Mesenchymal stem cell (in vitro differentiated cells and primary cell): Measurements from ENCODE around the gene CAMTA1.

ENCODE experiments used
- DNase-seq: peaks from one replicate; pipeline ENCODE4 v3.0.0-alpha.2; 2013
- H2AFZ ChIP-seq: one replicate; pipeline ENCODE4 v1.6.1; 2013; ENCODE audit warnings: low read depth, mild to moderate bottlenecking, control low read depth, inconsistent platforms, low read length, moderate library complexity
- H2AK5ac ChIP-seq: 2 replicates; pipeline ENCODE4 v1.6.1; 2013; ENCODE audit warnings: low read length, moderate library complexity, mild to moderate bottlenecking, inconsistent platforms; ENCODE audit not compliant: severe bottlenecking
- H2BK120ac ChIP-seq: one replicate; pipeline ENCODE4 v1.6.1; 2013; ENCODE audit warnings: low read depth, mild to moderate bottlenecking, inconsistent platforms, low read length, moderate library complexity
- H2BK12ac ChIP-seq, 2 experiments: one replicate each; pipeline ENCODE4 v1.6.1; 2013; ENCODE audit warnings: inconsistent platforms in 2 of 2, low read length in 2 of 2, mild to moderate bottlenecking in 2 of 2, moderate library complexity in 2 of 2, control low read depth in 1 of 2
- H2BK15ac ChIP-seq: one replicate; pipeline ENCODE4 v1.6.1; 2013; ENCODE audit warnings: mild to moderate bottlenecking, low read depth, inconsistent platforms; ENCODE audit not compliant: poor library complexity, severe bottlenecking
- H2BK5ac ChIP-seq: 2 replicates; pipeline ENCODE4 v1.6.1; 2013; ENCODE audit warnings: low read depth, mild to moderate bottlenecking, low read length, control low read depth, inconsistent platforms; ENCODE audit not compliant: poor library complexity, severe bottlenecking
- H3K14ac ChIP-seq, 2 experiments: one replicate each; pipeline ENCODE4 v1.6.1; 2013; ENCODE audit warnings: inconsistent platforms in 2 of 2, low read length in 2 of 2, control low read depth in 1 of 2, mild to moderate bottlenecking in 1 of 2, moderate library complexity in 1 of 2
- H3K18ac ChIP-seq, 2 experiments: one replicate each; pipeline ENCODE4 v1.6.1; 2013; ENCODE audit warnings: inconsistent platforms in 2 of 2, low read length in 2 of 2, control low read depth in 1 of 2, low read depth in 1 of 2, mild to moderate bottlenecking in 1 of 2
- H3K23ac ChIP-seq, 2 experiments: one replicate each; pipeline ENCODE4 v1.6.1; 2013; ENCODE audit warnings: inconsistent platforms in 2 of 2, low read length in 2 of 2, mild to moderate bottlenecking in 2 of 2, moderate library complexity in 2 of 2, control low read depth in 1 of 2
- H3K27ac ChIP-seq: 2 replicates; pipeline ENCODE4 v1.5.1; 2013; ENCODE audit warnings: mild to moderate bottlenecking, moderate library complexity, low read length, control low read depth, inconsistent platforms; ENCODE audit not compliant: poor library complexity, severe bottlenecking
- H3K27me3 ChIP-seq, 2 experiments: 2 replicates each; pipeline versions ENCODE4 v1.6.1 to v1.7.0; 2013; ENCODE audit warnings: low read length in 2 of 2, mild to moderate bottlenecking in 2 of 2, moderate library complexity in 2 of 2, control low read depth in 1 of 2, inconsistent platforms in 1 of 2; ENCODE audit not compliant: control insufficient read depth in 1 of 2, insufficient read depth in 1 of 2
- H3K36me3 ChIP-seq, 2 experiments: 2 replicates each; pipeline versions ENCODE4 v1.6.1 to v1.7.0; 2013; ENCODE audit warnings: low read length in 2 of 2, control low read depth in 1 of 2, inconsistent platforms in 1 of 2, low read depth in 1 of 2, mild to moderate bottlenecking in 1 of 2; ENCODE audit not compliant: insufficient read depth in 2 of 2, control insufficient read depth in 1 of 2
- H3K4ac ChIP-seq, 2 experiments: one replicate each; pipeline ENCODE4 v1.6.1; 2013; ENCODE audit warnings: inconsistent platforms in 2 of 2, low read length in 2 of 2, mild to moderate bottlenecking in 2 of 2, moderate library complexity in 2 of 2, control low read depth in 1 of 2, low read depth in 1 of 2
- H3K4me1 ChIP-seq: 2 replicates; pipeline ENCODE4 v1.6.1; 2013; ENCODE audit warnings: low read depth, low read length, control low read depth; ENCODE audit not compliant: control insufficient read depth, insufficient read depth
- H3K4me2 ChIP-seq: 2 replicates; pipeline ENCODE4 v1.6.1; 2013; ENCODE audit warnings: low read length, mild to moderate bottlenecking, inconsistent platforms; ENCODE audit not compliant: poor library complexity, severe bottlenecking
- H3K4me3 ChIP-seq, 2 experiments: 2 replicates each; pipeline versions ENCODE4 v1.5.1 to v1.7.0; 2013; ENCODE audit warnings: low read length in 2 of 2, mild to moderate bottlenecking in 2 of 2, control low read depth in 1 of 2, low read depth in 1 of 2; ENCODE audit not compliant: insufficient read depth in 1 of 2
- H3K79me1 ChIP-seq: replicated peaks from 2 replicates; pipeline ENCODE4 v1.6.1; 2013; ENCODE audit warnings: mild to moderate bottlenecking, control low read depth, low read length, inconsistent platforms; ENCODE audit not compliant: poor library complexity, severe bottlenecking
- H3K9ac ChIP-seq: 2 replicates; pipeline ENCODE4 v1.7.0; 2013; ENCODE audit warnings: mild to moderate bottlenecking, low read length, moderate library complexity
- H3K9me3 ChIP-seq: 2 replicates; pipeline ENCODE4 v1.7.0; 2013; ENCODE audit warnings: mild to moderate bottlenecking, low read length; ENCODE audit not compliant: control insufficient read depth
- H4K8ac ChIP-seq: one replicate; pipeline ENCODE4 v1.6.1; 2013; ENCODE audit warnings: inconsistent platforms, mild to moderate bottlenecking, low read length, moderate library complexity
- H4K91ac ChIP-seq: one replicate; pipeline ENCODE4 v1.6.1; 2013; ENCODE audit warnings: mild to moderate bottlenecking, low read length, inconsistent platforms
- WGBS: methylation state at CpG from one replicate; pipeline ENCODE4 v1.1.7; 2013; ENCODE audit warnings: mixed read lengths; 5-methylcytosine and 5-hydroxymethylcytosine counted together

The CAMTA1 gene

DNA sequence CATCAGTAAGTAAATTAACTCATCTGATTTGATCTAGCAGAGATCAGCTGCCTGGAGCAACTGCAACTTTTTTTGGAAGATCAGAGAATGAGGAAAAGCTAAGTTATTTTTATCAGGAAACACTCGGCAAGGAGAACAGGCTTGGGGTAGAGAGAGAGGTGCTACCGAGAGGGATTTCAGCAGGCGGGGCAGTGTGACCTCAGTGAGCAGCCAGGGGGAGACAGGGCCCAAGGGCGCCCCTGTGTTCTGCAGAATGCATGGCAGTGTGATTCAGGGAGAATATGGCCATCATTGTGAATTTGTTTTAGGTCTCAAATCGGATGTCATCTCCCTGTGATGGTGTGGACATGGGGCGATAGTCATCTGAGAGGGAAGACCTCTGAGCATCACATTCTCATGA, 501.8 kb downstream of the CAMTA1 start:
- H4K8ac ChIP-seq, result no peak overlapping the region

DNA sequence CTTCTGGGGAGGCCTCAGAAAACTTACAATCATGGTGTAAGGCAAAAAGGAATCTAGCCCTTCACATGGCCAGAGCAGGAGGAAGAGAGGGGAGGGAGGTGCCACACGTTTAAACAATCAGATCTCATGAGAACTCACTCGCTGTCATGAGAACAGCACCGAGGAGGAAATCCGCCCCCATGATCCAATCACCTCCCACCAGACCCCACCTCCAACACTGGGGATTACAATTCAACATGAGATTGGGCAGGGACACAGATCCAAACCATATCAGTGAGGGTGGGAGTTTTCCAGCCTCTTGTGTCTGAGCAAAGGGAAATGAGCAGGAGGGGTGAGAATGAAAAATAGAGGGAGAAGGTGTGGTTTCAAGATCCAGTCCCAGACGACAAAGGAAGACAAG, 503.7 kb downstream of the CAMTA1 start:
- Histone ChIP-seq H2BK12ac (peak overlapping the region in 1 of 2 experiments; percentile 24), H2BK120ac (no peak overlapping the region), H4K8ac (no peak overlapping the region), H2BK15ac (no peak overlapping the region), H3K36me3 (peaks cover 0 to 3% of the 10 kb centered on the region in 2 experiments), H2AK5ac (no peak overlapping the region), H3K4me3 (no peak overlapping the region), H3K9me3 (no peaks in the 10 kb centered on the region), H3K27ac (no peak overlapping the region), H3K27me3 (no peaks in the 10 kb centered on the region), H2BK5ac (no peak overlapping the region), H3K4ac (no peak overlapping the region), H3K18ac (no peak overlapping the region), H3K79me1 (peaks cover under 1% of the 10 kb centered on the region), H4K91ac (no peak overlapping the region), H3K14ac (no peak overlapping the region), H3K9ac (no peak overlapping the region), H3K4me2 (no peak overlapping the region), H3K4me1 (peaks cover 16% of the 10 kb centered on the region), H3K23ac (no peak overlapping the region), H2AFZ (no peak overlapping the region)
- DNase-seq, result no peak
- WGBS, result 77% methylated on average over 4 of the region's 5 CpGs

More for the DNA sequence above, 501.8 kb downstream of the CAMTA1 start:
- no peak overlapping the region for H2BK12ac ChIP-seq
- no peaks in the 10 kb centered on the region for H3K9me3 ChIP-seq
- peaks cover 15% of the 10 kb centered on the region for H3K4me1 ChIP-seq
- no peak overlapping the region for H3K18ac ChIP-seq
- H4K91ac ChIP-seq, result no peak overlapping the region
- no peaks in the 10 kb centered on the region for H3K36me3 ChIP-seq
- no peak overlapping the region for H3K9ac ChIP-seq
- H3K4me3 ChIP-seq, result no peak overlapping the region
- no peak overlapping the region for H3K4ac ChIP-seq
- WGBS, result 90% methylated on average over 6 of the region's 6 CpGs
- no peak overlapping the region for H3K23ac ChIP-seq
- no peak overlapping the region for H3K4me2 ChIP-seq
- H3K27me3 ChIP-seq, result no peaks in the 10 kb centered on the region
- H3K27ac ChIP-seq, result no peak overlapping the region
- no peak for DNase-seq
- H2AK5ac ChIP-seq, result no peak overlapping the region
- no peaks in the 10 kb centered on the region for H3K79me1 ChIP-seq
- no peak overlapping the region for H2AFZ ChIP-seq
- no peak overlapping the region for H2BK15ac ChIP-seq
- no peak overlapping the region for H3K14ac ChIP-seq
- H2BK5ac ChIP-seq, result no peak overlapping the region
- no peak overlapping the region for H2BK120ac ChIP-seq

- H3K79me1 ChIP-seq, result peaks cover 1% of the 10 kb centered on the region
- H4K8ac ChIP-seq, result no peak overlapping the region
- H3K9me3 ChIP-seq, result no peaks in the 10 kb centered on the region
- no peak overlapping the region for H3K9ac ChIP-seq
- DNase-seq, result no peak
- no peaks in the 10 kb centered on the region for H3K27me3 ChIP-seq
- H3K23ac ChIP-seq, result no peak overlapping the region
- H2BK12ac ChIP-seq, result peak overlapping the region in 1 of 2 experiments; percentile 31
- 84% methylated on average over 2 of the region's 2 CpGs for WGBS
- H3K4me1 ChIP-seq, result peaks cover 16% of the 10 kb centered on the region
- H3K4me3 ChIP-seq, result no peak overlapping the region
- H3K18ac ChIP-seq, result no peak overlapping the region
- H2AFZ ChIP-seq, result no peak overlapping the region
- peaks cover 0 to 3% of the 10 kb centered on the region in 2 experiments for H3K36me3 ChIP-seq
- H3K27ac ChIP-seq, result no peak overlapping the region
- H2BK5ac ChIP-seq, result no peak overlapping the region
- H2AK5ac ChIP-seq, result no peak overlapping the region
- no peak overlapping the region for H2BK15ac ChIP-seq
- no peak overlapping the region for H3K4me2 ChIP-seq
- no peak overlapping the region for H2BK120ac ChIP-seq
- H4K91ac ChIP-seq, result no peak overlapping the region
- H3K14ac ChIP-seq, result no peak overlapping the region
- no peak overlapping the region for H3K4ac ChIP-seq
Observed at GRCh38 chr1:7289694-7290093, 504.4 kb downstream of the CAMTA1 start.

DNA sequence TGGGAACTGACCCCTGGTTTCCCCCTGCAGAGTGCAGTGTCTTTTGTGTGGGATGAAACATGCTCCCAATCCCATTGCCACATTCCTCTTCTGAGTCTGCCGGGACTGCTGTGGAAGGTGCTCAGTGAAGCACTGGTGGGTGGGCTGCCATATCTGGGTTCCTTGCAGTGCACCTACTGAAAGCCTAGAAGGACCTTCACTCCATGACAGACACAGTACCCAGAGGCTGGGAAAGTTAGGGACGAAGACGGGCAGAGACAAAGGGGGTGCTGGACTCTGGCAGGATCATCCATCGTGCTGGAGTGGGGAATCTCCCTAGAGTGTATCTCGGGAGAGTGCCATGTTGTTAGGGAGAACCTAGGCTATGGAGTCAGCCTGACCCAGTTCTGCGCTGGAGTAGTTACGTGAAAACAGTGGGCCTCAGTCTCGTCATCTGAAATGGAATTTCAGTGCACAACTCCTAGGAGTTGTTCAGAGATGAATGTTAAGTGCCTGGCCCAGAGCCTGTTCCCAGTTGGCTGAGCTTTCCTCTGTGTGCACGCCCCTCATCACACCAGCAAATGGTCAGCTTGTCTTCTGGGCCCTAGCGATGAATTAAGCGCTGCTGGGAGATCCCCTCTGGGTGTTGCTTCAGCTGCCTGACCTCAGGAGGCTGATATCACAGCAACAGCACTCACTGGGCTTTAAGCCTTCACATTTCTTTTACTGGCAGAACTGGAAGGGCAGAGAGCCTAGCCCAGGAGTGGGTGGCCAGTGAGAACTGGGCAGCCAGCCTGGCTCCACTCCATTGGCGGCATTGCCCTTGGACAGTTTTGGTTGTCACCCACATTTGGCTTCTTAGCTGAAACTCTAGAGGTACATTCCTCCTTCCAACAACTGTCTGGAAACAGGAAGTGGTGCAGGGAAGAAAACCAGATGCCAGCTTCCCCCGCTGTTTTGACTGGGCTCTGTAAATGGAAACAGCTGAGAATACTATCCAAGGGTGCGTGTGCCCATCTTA, 506.0 kb downstream of the CAMTA1 start:
- H4K91ac ChIP-seq, result peak overlapping the region; percentile 9
- peak overlapping the region in 1 of 2 experiments; percentile 69 for H3K4ac ChIP-seq
- H4K8ac ChIP-seq, result peak overlapping the region; percentile 83
- H2BK12ac ChIP-seq, result peak overlapping the region; percentile 66 to 87
- H3K18ac ChIP-seq, result peak overlapping the region in 1 of 2 experiments; percentile 90
- no peak overlapping the region for H3K4me2 ChIP-seq
- H2BK15ac ChIP-seq, result peak overlapping the region; percentile 74
- peak overlapping the region; percentile 10 for H2AK5ac ChIP-seq
- peaks cover 11% of the 10 kb centered on the region for H3K4me1 ChIP-seq
- peaks cover under 1% of the 10 kb centered on the region for H3K9me3 ChIP-seq
- no peak overlapping the region for H3K23ac ChIP-seq
- H3K27me3 ChIP-seq, result no peaks in the 10 kb centered on the region
- H3K36me3 ChIP-seq, result peaks cover 0 to 3% of the 10 kb centered on the region in 2 experiments
- H3K27ac ChIP-seq, result peak overlapping the region; percentile 11
- 83% methylated on average over 13 of the region's 14 CpGs for whole genome bisulfite sequencing
- peak; percentile 62 for DNase-seq
- no peak overlapping the region for H2BK5ac ChIP-seq
- H2BK120ac ChIP-seq, result no peak overlapping the region
- no peak overlapping the region for H3K14ac ChIP-seq
- peaks cover 1% of the 10 kb centered on the region for H3K79me1 ChIP-seq
- peak overlapping the region in 1 of 2 experiments; percentile 54 for H3K4me3 ChIP-seq
- H3K9ac ChIP-seq, result peak overlapping the region; percentile 68
- no peak overlapping the region for H2AFZ ChIP-seq
